ENCODE data around the gene AKR1A1. TPM values are rescaled to one million over a fixed set of nuclear protein-coding genes. Genes with fewer than 3 reads are reported as not detected.

Gene AKR1A1
- total and polyA plus RNA-seq, 2 donors (not counting 3 experiments of a cell fraction or from before 2014, with no cell fraction given), result 172 to 227 TPM

- Histone ChIP-seq H3K4me1 (ENCODE audit: control insufficient read depth, extremely low read depth, insufficient read depth, low read length) (no peaks in the 10 kb centered on the region), H3K27me3 (ENCODE audit: control insufficient read depth in 2 of 2, insufficient read depth in 2 of 2, low read length in 2 of 2) (no peaks in the 10 kb centered on the region), H3K4me2 (ENCODE audit: insufficient read depth, low read length) (no peak overlapping the region), H3K9me3 (replicated peaks; ENCODE audit: control insufficient read depth, insufficient read depth, low read length) (no peaks in the 10 kb centered on the region), H3K9me1 (replicated peaks; ENCODE audit: control insufficient read depth, extremely low read depth, insufficient read depth, low read length) (no peaks in the 10 kb centered on the region), H3K36me3 (ENCODE audit: control insufficient read depth in 2 of 2, extremely low read depth in 1 of 2, insufficient read depth in 2 of 2, low read length in 2 of 2) (peaks cover 0 to 3% of the 10 kb centered on the region in 2 experiments), H3K4me3 (replicated peaks in 1 of 3; ENCODE audit: insufficient read depth in 1 of 3, low read depth in 1 of 3, low read length in 3 of 3) (no peak overlapping the region), H4K20me1 (replicated peaks; ENCODE audit: control insufficient read depth, extremely low read depth, insufficient read depth, low read length) (no peaks in the 10 kb centered on the region), H3K27ac (ENCODE audit: insufficient read depth, low read depth, low read length) (no peak overlapping the region), H2AFZ (ENCODE audit: low read depth, low read length) (no peak overlapping the region), H3K79me2 (ENCODE audit: control insufficient read depth, insufficient read depth, low read length) (no peaks in the 10 kb centered on the region), H3K9ac (replicated peaks; ENCODE audit: extremely low read depth, insufficient read depth, low read length) (no peak overlapping the region)
- TF ChIP-seq POLR2A (IDR thresholded peaks at IDR 0.05; ENCODE audit: low read depth, low read length) (no peak), JUN (IDR thresholded peaks at IDR 0.05; ENCODE audit: borderline replicate concordance, insufficient read depth, insufficient read length, low read depth) (no peak), GATA2 (IDR thresholded peaks at IDR 0.05; ENCODE audit: insufficient read depth, insufficient read length, low read depth, low read length) (no peak), EZH2 (IDR thresholded peaks at IDR 0.05; ENCODE audit: borderline replicate concordance, low read depth, low read length, severe bottlenecking) (no peak), FOS (IDR thresholded peaks at IDR 0.05; ENCODE audit: borderline replicate concordance, insufficient read depth, low read length) (no peak), MAX (IDR thresholded peaks at IDR 0.05; ENCODE audit: insufficient read depth, insufficient read length) (no peak), POLR2AphosphoS5 (IDR thresholded peaks at IDR 0.05; ENCODE audit: insufficient read depth, low read depth, low read length) (no peak), CTCF (IDR thresholded peaks at IDR 0.05; ENCODE audit: extremely low read depth in 1 of 2, insufficient read depth in 1 of 2, low read depth in 1 of 2, low read length in 2 of 2) (no peak), MYC (IDR thresholded peaks at IDR 0.05; ENCODE audit: low read depth, low read length) (no peak)
- intact Hi-C loops (cut with micrococcal nuclease), result no loop called here
- no TSS peak for BruUV-seq (replicated peaks)
- dilution Hi-C loops (cut with MboI; ENCODE audit: extremely low pct_ligation_motif_present, low sequenced_read_pairs), result no loop called here
- DNase-seq (ENCODE audit: low read depth, low spot score) (no peak), FAIRE-seq (no peak)
- ChIA-PET CTCF (interaction anchor here (1.4 kb wide), 1 partner anchor 61 kb away, joined by 4 read pairs; no protein-coding TSS in a partner anchor), POLR2A (interaction anchor here (0.8 kb wide), 1 partner anchor 9 kb away, joined by 3 read pairs; the partner anchor contains the start of gene NASP)
These were observed 23.5 kb downstream of the AKR1A1 start for GRCh38 chr1:45574105-45574626.

Measured in endothelial cell of umbilical vein (primary cell).